Kidney epithelial cell (primary cell): ENCODE data around the gene SLBP. TPM values are rescaled to one million over a fixed set of nuclear protein-coding genes. Genes with fewer than 3 reads are reported as not detected.

Experiments used
- DNase-seq: peaks from one replicate; pipeline ENCODE4 v3.0.0-alpha.2; 2010; ENCODE audit warnings: low read depth
- H3K27me3 ChIP-seq: 2 replicates; pipeline ENCODE4 v1.6.0; 2011; ENCODE audit warnings: low read length; ENCODE audit not compliant: control insufficient read depth, insufficient read depth
- H3K36me3 ChIP-seq: 2 replicates; pipeline ENCODE4 v1.5.1; 2011; ENCODE audit warnings: low read length; ENCODE audit not compliant: control insufficient read depth, insufficient read depth
- H3K4me3 ChIP-seq: 2 replicates; pipeline ENCODE4 v1.5.1; 2011; ENCODE audit warnings: low read depth, mild to moderate bottlenecking, control low read depth, low read length
- CTCF ChIP-seq: IDR thresholded peaks from 2 replicates; pipeline ENCODE4 v1.5.1; 2011; ENCODE audit warnings: mild to moderate bottlenecking, moderate library complexity, low read length, control low read depth, inconsistent platforms; ENCODE audit not compliant: insufficient read depth, poor library complexity, severe bottlenecking
- total RNA-seq: library from RNA; depleted of rRNA; stranded (reverse); fragments of >200 nt; gene quantifications from 2 replicates; pipeline ENCODE4 v1.2.3, GENCODE V29; 2015

SLBP gene
- total RNA-seq, 1 donor from 2014 or later, result 74.8 TPM

GRCh38 chr4:1758306-1759121 lies 46.4 kb upstream of the SLBP start:
- no peaks in the 10 kb centered on the region for H3K36me3 ChIP-seq
- peaks cover 6% of the 10 kb centered on the region for H3K27me3 ChIP-seq
- no peak for TF ChIP-seq CTCF
- H3K4me3 ChIP-seq, result no peak overlapping the region
- DNase-seq, result no peak

- no peak for TF ChIP-seq CTCF
- Histone ChIP-seq H3K27me3 (peaks cover 4% of the 10 kb centered on the region), H3K4me3 (no peak overlapping the region), H3K36me3 (no peaks in the 10 kb centered on the region)
- no peak for DNase-seq
Measured at GRCh38 chr4:1757836-1758235, 45.7 kb upstream of the SLBP start.

DNA sequence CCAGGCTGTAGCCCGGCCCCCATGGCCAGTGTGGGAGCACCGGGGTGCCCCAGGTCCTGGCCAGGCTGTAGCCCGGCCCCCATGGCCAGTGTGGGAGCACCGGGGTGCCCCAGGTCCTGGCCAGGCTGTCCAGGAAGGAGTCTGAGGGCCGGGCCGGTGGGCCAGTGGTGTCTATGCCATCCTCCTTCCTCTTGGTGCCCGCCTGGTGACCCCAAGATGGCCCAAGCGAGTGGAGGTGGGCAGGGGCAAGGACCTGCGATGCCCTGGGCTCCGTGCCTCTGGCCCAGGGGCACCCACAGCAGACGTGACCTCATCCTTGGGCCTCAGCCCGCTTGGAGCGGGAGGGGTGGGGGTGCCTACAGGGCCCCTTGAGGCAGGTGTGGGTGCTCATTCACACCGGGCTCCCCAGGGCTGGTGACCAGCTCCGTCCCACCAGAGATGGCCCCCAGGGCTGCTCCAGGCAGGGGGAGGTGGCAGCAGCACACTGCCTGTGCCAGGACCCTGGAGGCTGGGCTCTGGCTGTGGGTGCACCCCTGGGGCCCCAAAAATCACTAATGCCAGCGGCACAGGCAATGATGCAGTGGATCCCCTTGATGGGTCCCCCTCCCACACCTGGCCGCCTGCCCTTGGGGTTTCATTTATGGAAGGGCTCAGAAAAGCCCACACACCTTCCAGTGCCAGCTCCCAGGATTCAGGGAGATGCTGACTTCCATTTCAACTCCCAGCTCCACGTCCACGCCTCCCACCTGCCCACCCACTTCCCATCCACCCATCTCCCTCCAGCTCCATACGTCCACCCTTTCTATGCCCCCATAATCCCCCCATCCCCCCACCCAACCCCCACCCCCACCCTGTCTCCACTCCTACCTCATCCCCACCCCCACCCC lies 45.0 kb upstream of the SLBP start:
- DNase-seq, result no peak
- TF ChIP-seq CTCF, result no peak

DNA sequence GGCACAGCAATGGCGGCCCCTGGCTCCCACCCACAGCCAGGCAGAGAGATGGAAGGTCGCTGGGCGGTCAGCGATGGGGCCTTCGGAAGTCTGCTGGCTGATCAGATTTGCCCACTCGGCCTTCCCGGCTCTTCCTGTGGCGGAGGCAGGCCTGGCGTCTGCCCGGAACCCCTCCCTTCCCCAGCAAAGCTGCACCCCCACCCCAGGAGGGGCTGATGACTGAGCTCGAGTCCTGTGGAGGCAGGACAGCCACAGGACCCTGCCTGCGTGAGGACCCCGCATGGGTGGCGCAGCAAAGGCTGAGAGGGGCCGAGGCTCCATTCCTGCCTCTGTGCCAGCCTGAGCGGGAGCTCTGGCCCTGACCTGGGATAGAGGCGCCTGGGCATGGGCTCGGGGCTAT lies 44.0 kb upstream of the SLBP start:
- no peak for TF ChIP-seq CTCF
- H3K36me3 ChIP-seq, result no peaks in the 10 kb centered on the region
- H3K4me3 ChIP-seq, result no peak overlapping the region
- DNase-seq, result no peak
- H3K27me3 ChIP-seq, result peaks cover 4% of the 10 kb centered on the region

More for the DNA sequence above, 45.0 kb upstream of the SLBP start:
- Histone ChIP-seq H3K27me3 (peaks cover 4% of the 10 kb centered on the region), H3K4me3 (no peak overlapping the region), H3K36me3 (no peaks in the 10 kb centered on the region)

DNA sequence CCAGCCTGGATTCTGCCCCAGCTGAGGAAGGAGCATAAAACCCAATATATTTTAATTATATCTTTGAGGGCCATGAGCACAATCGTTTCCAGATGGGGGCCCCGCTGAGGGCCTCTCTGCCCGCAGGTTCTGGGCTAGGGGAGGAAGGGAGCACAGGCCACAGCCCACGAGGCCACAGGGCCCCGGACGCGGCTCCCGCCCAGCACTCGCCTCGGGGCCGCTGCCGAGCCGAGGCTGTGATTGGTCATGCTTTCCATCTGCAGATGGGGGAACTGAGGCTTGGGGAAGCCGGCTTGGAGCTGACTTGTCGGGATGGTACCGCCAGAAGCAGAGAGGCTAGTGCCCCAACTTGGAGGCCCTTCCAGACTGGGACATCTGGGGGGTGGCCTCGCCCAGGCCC lies 43.2 kb upstream of the SLBP start:
- Histone ChIP-seq H3K4me3 (no peak overlapping the region), H3K36me3 (no peaks in the 10 kb centered on the region), H3K27me3 (peaks cover 2% of the 10 kb centered on the region)
- DNase-seq, result no peak
- no peak for TF ChIP-seq CTCF
